ENCODE data around the gene STPG3. TPM values are rescaled to one million over a fixed set of nuclear protein-coding genes. Genes with fewer than 3 reads are reported as not detected.

The STPG3 gene
- total and polyA plus RNA-seq, 2 of the 13 experiments (the other 11 are each of a cell fraction or from before 2014, with no cell fraction given), result not detected

DNA sequence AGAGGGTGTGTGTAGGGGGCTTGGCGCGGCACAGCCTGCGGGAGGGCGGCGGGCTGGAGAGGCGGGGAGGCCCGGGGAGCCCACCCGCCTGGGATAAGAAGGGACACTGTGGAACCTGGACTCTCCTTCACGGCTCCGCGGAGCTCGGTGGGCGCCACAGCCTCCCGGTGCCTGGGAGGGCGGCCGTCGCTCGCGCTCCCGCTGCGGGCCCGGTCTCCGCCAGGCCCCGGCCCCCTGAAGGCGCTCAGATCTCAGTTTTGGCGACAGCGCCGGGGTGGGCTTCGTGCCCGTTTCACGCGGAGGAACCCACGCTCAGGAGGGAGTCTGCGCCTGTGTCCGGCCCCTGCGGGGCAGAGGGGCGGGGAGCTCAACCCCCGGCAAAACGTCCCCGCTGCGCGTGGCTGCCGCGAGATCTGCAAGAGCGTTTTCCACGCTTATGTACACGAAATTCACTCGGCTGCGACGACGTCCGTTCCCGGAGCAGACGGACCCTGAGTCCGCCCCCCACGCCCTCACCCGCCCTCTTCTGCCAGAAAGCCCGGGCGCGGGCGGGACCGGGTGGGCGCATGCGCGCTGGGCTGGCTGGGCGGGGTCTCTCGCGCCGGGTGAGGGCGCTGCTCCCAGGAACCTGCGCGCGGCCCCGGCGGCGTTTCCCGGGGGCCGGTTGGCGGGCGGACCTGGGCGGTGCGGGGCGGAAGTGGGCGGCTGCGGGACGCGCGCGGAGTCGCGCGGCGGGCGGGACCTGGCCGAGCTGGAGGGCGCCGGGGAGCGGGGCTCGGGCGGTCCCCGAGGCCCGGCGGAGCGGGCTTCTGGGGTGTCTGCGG lies 3.8 kb downstream of the STPG3 start, which contains the start of gene NELFB (continued):
- TF ChIP-seq, protein P1, sequence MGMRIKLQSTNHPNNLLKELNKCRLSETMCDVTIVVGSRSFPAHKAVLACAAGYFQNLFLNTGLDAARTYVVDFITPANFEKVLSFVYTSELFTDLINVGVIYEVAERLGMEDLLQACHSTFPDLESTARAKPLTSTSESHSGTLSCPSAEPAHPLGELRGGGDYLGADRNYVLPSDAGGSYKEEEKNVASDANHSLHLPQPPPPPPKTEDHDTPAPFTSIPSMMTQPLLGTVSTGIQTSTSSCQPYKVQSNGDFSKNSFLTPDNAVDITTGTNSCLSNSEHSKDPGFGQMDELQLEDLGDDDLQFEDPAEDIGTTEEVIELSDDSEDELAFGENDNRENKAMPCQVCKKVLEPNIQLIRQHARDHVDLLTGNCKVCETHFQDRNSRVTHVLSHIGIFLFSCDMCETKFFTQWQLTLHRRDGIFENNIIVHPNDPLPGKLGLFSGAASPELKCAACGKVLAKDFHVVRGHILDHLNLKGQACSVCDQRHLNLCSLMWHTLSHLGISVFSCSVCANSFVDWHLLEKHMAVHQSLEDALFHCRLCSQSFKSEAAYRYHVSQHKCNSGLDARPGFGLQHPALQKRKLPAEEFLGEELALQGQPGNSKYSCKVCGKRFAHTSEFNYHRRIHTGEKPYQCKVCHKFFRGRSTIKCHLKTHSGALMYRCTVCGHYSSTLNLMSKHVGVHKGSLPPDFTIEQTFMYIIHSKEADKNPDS (CRISPR knock-in tag; IDR thresholded peaks at IDR 0.05), result no peak
- TF ChIP-seq, protein P2, sequence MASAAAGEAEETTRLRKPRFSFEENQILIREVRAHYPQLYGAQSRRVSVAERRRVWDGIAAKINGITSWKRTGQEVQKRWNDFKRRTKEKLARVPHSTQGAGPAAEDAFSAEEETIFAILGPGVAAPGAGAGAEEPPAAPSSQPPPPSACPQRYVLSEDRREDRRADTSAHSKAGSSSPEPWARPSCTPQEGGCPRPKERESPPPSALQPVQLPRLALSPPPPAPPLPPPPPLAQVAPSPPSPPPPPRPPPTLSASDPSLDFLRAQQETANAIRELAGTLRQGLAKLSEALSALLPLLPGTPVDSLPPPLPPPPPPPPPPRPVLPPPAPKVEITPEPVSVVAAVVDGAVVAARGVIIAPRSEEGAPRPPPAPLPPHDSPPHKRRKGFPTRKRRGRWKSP (CRISPR knock-in tag; IDR thresholded peaks at IDR 0.05), result 0 out of 2 replicates have a peak, but pooled peaks have one; percentile 58
- TF ChIP-seq PAF1 (CRISPR knock-in tag; IDR thresholded peaks at IDR 0.05) (no peak), SNAPC2 (CRISPR knock-in tag; IDR thresholded peaks at IDR 0.05) (0 out of 2 replicates have a peak, but pooled peaks have one; percentile 21), SSRP1 (CRISPR knock-in tag; IDR thresholded peaks at IDR 0.05) (no peak), SRSF9 (IDR thresholded peaks at IDR 0.05; ENCODE audit: borderline replicate concordance, insufficient read depth, low read depth, low read length, poor library complexity, severe bottlenecking) (no peak), ZNF850 (CRISPR knock-in tag; conservative IDR thresholded peaks at IDR 0.05) (no peak), SMARCE1 (IDR thresholded peaks at IDR 0.05; ENCODE audit: borderline replicate concordance) (no peak), SRY (CRISPR knock-in tag; IDR thresholded peaks at IDR 0.05) (peak; percentile 80), TBX3 (IDR thresholded peaks at IDR 0.05; ENCODE audit: borderline replicate concordance) (no peak), MYC (CRISPR knock-in tag; IDR thresholded peaks at IDR 0.05; ENCODE audit: borderline replicate concordance) (peak; percentile 35), FOSL2 (CRISPR knock-in tag; IDR thresholded peaks at IDR 0.05) (peak; percentile 42), NCOA5 (CRISPR knock-in tag; IDR thresholded peaks at IDR 0.05) (no peak)
- TF ChIP-seq, protein P3, sequence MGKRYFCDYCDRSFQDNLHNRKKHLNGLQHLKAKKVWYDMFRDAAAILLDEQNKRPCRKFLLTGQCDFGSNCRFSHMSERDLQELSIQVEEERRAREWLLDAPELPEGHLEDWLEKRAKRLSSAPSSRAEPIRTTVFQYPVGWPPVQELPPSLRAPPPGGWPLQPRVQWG (CRISPR knock-in tag; IDR thresholded peaks at IDR 0.05; ENCODE audit: borderline replicate concordance, low read depth), result no peak
- TF ChIP-seq, protein P4, sequence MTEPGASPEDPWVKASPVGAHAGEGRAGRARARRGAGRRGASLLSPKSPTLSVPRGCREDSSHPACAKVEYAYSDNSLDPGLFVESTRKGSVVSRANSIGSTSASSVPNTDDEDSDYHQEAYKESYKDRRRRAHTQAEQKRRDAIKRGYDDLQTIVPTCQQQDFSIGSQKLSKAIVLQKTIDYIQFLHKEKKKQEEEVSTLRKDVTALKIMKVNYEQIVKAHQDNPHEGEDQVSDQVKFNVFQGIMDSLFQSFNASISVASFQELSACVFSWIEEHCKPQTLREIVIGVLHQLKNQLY (CRISPR knock-in tag; IDR thresholded peaks at IDR 0.05), result no peak
- TF ChIP-seq, protein P5, sequence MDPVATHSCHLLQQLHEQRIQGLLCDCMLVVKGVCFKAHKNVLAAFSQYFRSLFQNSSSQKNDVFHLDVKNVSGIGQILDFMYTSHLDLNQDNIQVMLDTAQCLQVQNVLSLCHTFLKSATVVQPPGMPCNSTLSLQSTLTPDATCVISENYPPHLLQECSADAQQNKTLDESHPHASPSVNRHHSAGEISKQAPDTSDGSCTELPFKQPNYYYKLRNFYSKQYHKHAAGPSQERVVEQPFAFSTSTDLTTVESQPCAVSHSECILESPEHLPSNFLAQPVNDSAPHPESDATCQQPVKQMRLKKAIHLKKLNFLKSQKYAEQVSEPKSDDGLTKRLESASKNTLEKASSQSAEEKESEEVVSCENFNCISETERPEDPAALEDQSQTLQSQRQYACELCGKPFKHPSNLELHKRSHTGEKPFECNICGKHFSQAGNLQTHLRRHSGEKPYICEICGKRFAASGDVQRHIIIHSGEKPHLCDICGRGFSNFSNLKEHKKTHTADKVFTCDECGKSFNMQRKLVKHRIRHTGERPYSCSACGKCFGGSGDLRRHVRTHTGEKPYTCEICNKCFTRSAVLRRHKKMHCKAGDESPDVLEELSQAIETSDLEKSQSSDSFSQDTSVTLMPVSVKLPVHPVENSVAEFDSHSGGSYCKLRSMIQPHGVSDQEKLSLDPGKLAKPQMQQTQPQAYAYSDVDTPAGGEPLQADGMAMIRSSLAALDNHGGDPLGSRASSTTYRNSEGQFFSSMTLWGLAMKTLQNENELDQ (CRISPR knock-in tag; IDR thresholded peaks at IDR 0.05; ENCODE audit: borderline replicate concordance), result no peak
- TF ChIP-seq, protein P6, sequence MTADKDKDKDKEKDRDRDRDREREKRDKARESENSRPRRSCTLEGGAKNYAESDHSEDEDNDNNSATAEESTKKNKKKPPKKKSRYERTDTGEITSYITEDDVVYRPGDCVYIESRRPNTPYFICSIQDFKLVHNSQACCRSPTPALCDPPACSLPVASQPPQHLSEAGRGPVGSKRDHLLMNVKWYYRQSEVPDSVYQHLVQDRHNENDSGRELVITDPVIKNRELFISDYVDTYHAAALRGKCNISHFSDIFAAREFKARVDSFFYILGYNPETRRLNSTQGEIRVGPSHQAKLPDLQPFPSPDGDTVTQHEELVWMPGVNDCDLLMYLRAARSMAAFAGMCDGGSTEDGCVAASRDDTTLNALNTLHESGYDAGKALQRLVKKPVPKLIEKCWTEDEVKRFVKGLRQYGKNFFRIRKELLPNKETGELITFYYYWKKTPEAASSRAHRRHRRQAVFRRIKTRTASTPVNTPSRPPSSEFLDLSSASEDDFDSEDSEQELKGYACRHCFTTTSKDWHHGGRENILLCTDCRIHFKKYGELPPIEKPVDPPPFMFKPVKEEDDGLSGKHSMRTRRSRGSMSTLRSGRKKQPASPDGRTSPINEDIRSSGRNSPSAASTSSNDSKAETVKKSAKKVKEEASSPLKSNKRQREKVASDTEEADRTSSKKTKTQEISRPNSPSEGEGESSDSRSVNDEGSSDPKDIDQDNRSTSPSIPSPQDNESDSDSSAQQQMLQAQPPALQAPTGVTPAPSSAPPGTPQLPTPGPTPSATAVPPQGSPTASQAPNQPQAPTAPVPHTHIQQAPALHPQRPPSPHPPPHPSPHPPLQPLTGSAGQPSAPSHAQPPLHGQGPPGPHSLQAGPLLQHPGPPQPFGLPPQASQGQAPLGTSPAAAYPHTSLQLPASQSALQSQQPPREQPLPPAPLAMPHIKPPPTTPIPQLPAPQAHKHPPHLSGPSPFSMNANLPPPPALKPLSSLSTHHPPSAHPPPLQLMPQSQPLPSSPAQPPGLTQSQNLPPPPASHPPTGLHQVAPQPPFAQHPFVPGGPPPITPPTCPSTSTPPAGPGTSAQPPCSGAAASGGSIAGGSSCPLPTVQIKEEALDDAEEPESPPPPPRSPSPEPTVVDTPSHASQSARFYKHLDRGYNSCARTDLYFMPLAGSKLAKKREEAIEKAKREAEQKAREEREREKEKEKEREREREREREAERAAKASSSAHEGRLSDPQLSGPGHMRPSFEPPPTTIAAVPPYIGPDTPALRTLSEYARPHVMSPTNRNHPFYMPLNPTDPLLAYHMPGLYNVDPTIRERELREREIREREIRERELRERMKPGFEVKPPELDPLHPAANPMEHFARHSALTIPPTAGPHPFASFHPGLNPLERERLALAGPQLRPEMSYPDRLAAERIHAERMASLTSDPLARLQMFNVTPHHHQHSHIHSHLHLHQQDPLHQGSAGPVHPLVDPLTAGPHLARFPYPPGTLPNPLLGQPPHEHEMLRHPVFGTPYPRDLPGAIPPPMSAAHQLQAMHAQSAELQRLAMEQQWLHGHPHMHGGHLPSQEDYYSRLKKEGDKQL (CRISPR knock-in tag; IDR thresholded peaks at IDR 0.05; ENCODE audit: low read depth), result no peak

Measured in HepG2 (cell line).